Colon (tissue), 2 donors: ENCODE data around the gene LTBR.

ENCODE experiments used
- FAIRE-seq: peaks from 2 replicates; lab custom pipeline; 2012; peaks lifted over from hg19 to GRCh38; lab: Jason Lieb, UNC
- donor health status: control.
- donor health status: control.

Gene LTBR

GRCh38 chr12:6368906-6369525 is 14.9 kb upstream of the LTBR start:
- no peak for FAIRE-seq

- FAIRE-seq, result no peak
Measured at GRCh38 chr12:6369916-6370575, 13.9 kb upstream of the LTBR start.

GRCh38 chr12:6370576-6370935 is 13.4 kb upstream of the LTBR start:
- no peak for FAIRE-seq

GRCh38 chr12:6370994-6371754 is 12.8 kb upstream of the LTBR start:
- FAIRE-seq, result no peak

- FAIRE-seq, result no peak
Measured at GRCh38 chr12:6372403-6373003, 11.5 kb upstream of the LTBR start.

- no peak for FAIRE-seq
Measured at GRCh38 chr12:6373022-6373787, 10.8 kb upstream of the LTBR start.

GRCh38 chr12:6374028-6374785 is 9.8 kb upstream of the LTBR start:
- no peak for FAIRE-seq

GRCh38 chr12:6374786-6375160 is 9.2 kb upstream of the LTBR start:
- FAIRE-seq, result no peak

GRCh38 chr12:6375269-6376078 is 8.5 kb upstream of the LTBR start, which contains the start of gene SCNN1A:
Gene SCNN1A (minus strand): TSS chr12:6375563. CDS start chr12:6374783, 780 bp downstream.
- FAIRE-seq, result no peak

GRCh38 chr12:6376079-6376869 is 7.7 kb upstream of the LTBR start:
- FAIRE-seq, result no peak

GRCh38 chr12:6376870-6377666 is 6.9 kb upstream of the LTBR start:
- FAIRE-seq, result no peak

- no peak for FAIRE-seq
Measured at GRCh38 chr12:6377667-6377994, 6.3 kb upstream of the LTBR start.

GRCh38 chr12:6378709-6379472 is 5.1 kb upstream of the LTBR start:
- FAIRE-seq, result no peak

GRCh38 chr12:6380141-6381121 is 3.5 kb upstream of the LTBR start:
- no peak for FAIRE-seq

GRCh38 chr12:6382371-6382770 is 1.6 kb upstream of the LTBR start:
- FAIRE-seq, result no peak

GRCh38 chr12:6382982-6383381 is 980 bp upstream of the LTBR start:
- FAIRE-seq, result no peak
